Measurements from ENCODE around the gene GRIFIN. TPM values are rescaled to one million over a fixed set of nuclear protein-coding genes. Genes with fewer than 3 reads are reported as not detected.

The GRIFIN gene
- polyA plus RNA-seq, 1 of the 3 experiments (the other 2 are of a cell fraction) = not detected

GRCh38 chr7:2497065-2497464 is 20.9 kb upstream of the GRIFIN start:
- Histone ChIP-seq H3F3A (replicated peaks; ENCODE audit: insufficient read depth) (no peaks in the 10 kb centered on the region), H3K4me2 (no peak overlapping the region), H4K20me1 (ENCODE audit: insufficient read depth) (no peaks in the 10 kb centered on the region), H3K9me2 (no peaks in the 10 kb centered on the region), H3K4me1 (ENCODE audit: control insufficient read depth in 1 of 2, insufficient read depth in 2 of 2, low read depth in 1 of 2, low read length in 1 of 2) (peaks cover 10 to 28% of the 10 kb centered on the region in 2 experiments; a peak in 2 of 4 replicates), H2AFZ (ENCODE audit: low read depth) (no peak overlapping the region), H3K27me3 (ENCODE audit: insufficient read depth) (no peaks in the 10 kb centered on the region), H3K79me2 (ENCODE audit: insufficient read depth) (no peaks in the 10 kb centered on the region), H3K4me3 (ENCODE audit: low read depth in 2 of 2, low read length in 1 of 2) (no peak overlapping the region), H3K36me3 (replicated peaks in 1 of 2; ENCODE audit: control insufficient read depth in 1 of 2, insufficient read depth in 2 of 2, low read length in 1 of 2) (no peaks in the 10 kb centered on the region), H3K27ac (ENCODE audit: low read depth in 2 of 2, low read length in 1 of 2) (no peak overlapping the region), H3K9me3 (no peaks in the 10 kb centered on the region), H3K9ac (no peak overlapping the region)
- WGBS (ENCODE audit: low lambda C conversion rate) = 93% methylated on average over 3 of the region's 3 CpGs
- no peak for DNase-seq
- ChIA-PET CTCF (interaction anchor here (1.0 to 4.7 kb wide), 6 partner anchors 17 to 45 kb away, joined by 3 to 21 read pairs (median 4); no protein-coding TSS in a partner anchor), POLR2A (no interaction called here)
- TF ChIP-seq JUND (IDR thresholded peaks at IDR 0.05) = no peak
- TF ChIP-seq, protein P1, sequence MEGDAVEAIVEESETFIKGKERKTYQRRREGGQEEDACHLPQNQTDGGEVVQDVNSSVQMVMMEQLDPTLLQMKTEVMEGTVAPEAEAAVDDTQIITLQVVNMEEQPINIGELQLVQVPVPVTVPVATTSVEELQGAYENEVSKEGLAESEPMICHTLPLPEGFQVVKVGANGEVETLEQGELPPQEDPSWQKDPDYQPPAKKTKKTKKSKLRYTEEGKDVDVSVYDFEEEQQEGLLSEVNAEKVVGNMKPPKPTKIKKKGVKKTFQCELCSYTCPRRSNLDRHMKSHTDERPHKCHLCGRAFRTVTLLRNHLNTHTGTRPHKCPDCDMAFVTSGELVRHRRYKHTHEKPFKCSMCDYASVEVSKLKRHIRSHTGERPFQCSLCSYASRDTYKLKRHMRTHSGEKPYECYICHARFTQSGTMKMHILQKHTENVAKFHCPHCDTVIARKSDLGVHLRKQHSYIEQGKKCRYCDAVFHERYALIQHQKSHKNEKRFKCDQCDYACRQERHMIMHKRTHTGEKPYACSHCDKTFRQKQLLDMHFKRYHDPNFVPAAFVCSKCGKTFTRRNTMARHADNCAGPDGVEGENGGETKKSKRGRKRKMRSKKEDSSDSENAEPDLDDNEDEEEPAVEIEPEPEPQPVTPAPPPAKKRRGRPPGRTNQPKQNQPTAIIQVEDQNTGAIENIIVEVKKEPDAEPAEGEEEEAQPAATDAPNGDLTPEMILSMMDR (IDR thresholded peaks at IDR 0.05) = no peak
- TF ChIP-seq, protein P2, sequence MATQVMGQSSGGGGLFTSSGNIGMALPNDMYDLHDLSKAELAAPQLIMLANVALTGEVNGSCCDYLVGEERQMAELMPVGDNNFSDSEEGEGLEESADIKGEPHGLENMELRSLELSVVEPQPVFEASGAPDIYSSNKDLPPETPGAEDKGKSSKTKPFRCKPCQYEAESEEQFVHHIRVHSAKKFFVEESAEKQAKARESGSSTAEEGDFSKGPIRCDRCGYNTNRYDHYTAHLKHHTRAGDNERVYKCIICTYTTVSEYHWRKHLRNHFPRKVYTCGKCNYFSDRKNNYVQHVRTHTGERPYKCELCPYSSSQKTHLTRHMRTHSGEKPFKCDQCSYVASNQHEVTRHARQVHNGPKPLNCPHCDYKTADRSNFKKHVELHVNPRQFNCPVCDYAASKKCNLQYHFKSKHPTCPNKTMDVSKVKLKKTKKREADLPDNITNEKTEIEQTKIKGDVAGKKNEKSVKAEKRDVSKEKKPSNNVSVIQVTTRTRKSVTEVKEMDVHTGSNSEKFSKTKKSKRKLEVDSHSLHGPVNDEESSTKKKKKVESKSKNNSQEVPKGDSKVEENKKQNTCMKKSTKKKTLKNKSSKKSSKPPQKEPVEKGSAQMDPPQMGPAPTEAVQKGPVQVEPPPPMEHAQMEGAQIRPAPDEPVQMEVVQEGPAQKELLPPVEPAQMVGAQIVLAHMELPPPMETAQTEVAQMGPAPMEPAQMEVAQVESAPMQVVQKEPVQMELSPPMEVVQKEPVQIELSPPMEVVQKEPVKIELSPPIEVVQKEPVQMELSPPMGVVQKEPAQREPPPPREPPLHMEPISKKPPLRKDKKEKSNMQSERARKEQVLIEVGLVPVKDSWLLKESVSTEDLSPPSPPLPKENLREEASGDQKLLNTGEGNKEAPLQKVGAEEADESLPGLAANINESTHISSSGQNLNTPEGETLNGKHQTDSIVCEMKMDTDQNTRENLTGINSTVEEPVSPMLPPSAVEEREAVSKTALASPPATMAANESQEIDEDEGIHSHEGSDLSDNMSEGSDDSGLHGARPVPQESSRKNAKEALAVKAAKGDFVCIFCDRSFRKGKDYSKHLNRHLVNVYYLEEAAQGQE (IDR thresholded peaks at IDR 0.05; ENCODE audit: low read depth, low read length) = no peak
- no peak for TF ChIP-seq EZH2phosphoT487 (IDR thresholded peaks at IDR 0.05; ENCODE audit: borderline replicate concordance, low read depth)
- no peak for TF ChIP-seq RCOR1 (IDR thresholded peaks at IDR 0.05; ENCODE audit: low read length)
- TF ChIP-seq YY1 (IDR thresholded peaks at IDR 0.05; ENCODE audit: low read depth) = no peak
- no peak for TF ChIP-seq GATA2 (CRISPR knock-in tag; IDR thresholded peaks at IDR 0.05)

- H4K20me1 ChIP-seq (ENCODE audit: insufficient read depth) = no peaks in the 10 kb centered on the region
- POLR2A ChIA-PET = interaction anchor here (0.7 kb wide), 1 partner anchor 27 kb away, joined by 3 read pairs; no protein-coding TSS in a partner anchor
- no peaks in the 10 kb centered on the region for H3K9me2 ChIP-seq
- no peaks in the 10 kb centered on the region for H3K79me2 ChIP-seq (ENCODE audit: insufficient read depth)
- no peak overlapping the region for H3K4me2 ChIP-seq
- DNase-seq = no peak
- peaks cover 10 to 28% of the 10 kb centered on the region in 2 experiments; a peak in 2 of 4 replicates for H3K4me1 ChIP-seq (ENCODE audit: control insufficient read depth in 1 of 2, insufficient read depth in 2 of 2, low read depth in 1 of 2, low read length in 1 of 2)
- H3K9ac ChIP-seq = no peak overlapping the region
- 84% methylated on average over 8 of the region's 9 CpGs for WGBS (ENCODE audit: low lambda C conversion rate)
- no peaks in the 10 kb centered on the region for H3K27me3 ChIP-seq (ENCODE audit: insufficient read depth)
- H2AFZ ChIP-seq (ENCODE audit: low read depth) = no peak overlapping the region
- H3F3A ChIP-seq (replicated peaks; ENCODE audit: insufficient read depth) = no peaks in the 10 kb centered on the region
- no peak overlapping the region for H3K4me3 ChIP-seq (ENCODE audit: low read depth in 2 of 2, low read length in 1 of 2)
- CTCF ChIA-PET = interaction anchor here (1.0 to 4.7 kb wide), 4 partner anchors 16 to 27 kb away, joined by 3 to 21 read pairs (median 4); no protein-coding TSS in a partner anchor
- no peaks in the 10 kb centered on the region for H3K9me3 ChIP-seq
- H3K36me3 ChIP-seq (replicated peaks in 1 of 2; ENCODE audit: control insufficient read depth in 1 of 2, insufficient read depth in 2 of 2, low read length in 1 of 2) = no peaks in the 10 kb centered on the region
- H3K27ac ChIP-seq (ENCODE audit: low read depth in 2 of 2, low read length in 1 of 2) = peak overlapping the region in 1 of 2 experiments; percentile 76; a peak in 2 of 4 replicates
- TF ChIP-seq RCOR1 (IDR thresholded peaks at IDR 0.05; ENCODE audit: low read length) (no peak), CHD2 (IDR thresholded peaks at IDR 0.05; ENCODE audit: low read length, partially characterized antibody) (no peak), SIN3A (IDR thresholded peaks at IDR 0.05; ENCODE audit: borderline replicate concordance, low read depth, low read length) (no peak), EZH2phosphoT487 (IDR thresholded peaks at IDR 0.05; ENCODE audit: borderline replicate concordance, low read depth) (no peak), ELF1 (IDR thresholded peaks at IDR 0.05) (no peak), YY1 (IDR thresholded peaks at IDR 0.05; ENCODE audit: low read depth) (no peak), IRF3 (IDR thresholded peaks at IDR 0.05; ENCODE audit: low read depth, low read length) (no peak), GATA2 (CRISPR knock-in tag; IDR thresholded peaks at IDR 0.05) (no peak), MEF2A (IDR thresholded peaks at IDR 0.05; ENCODE audit: borderline replicate concordance, low read depth) (no peak)
- TF ChIP-seq, protein P1 (IDR thresholded peaks at IDR 0.05) = no peak
- TF ChIP-seq, protein P2 (IDR thresholded peaks at IDR 0.05; ENCODE audit: low read depth, low read length) = no peak
Measured at GRCh38 chr7:2496375-2496774, 20.2 kb upstream of the GRIFIN start.

Data from SK-N-SH (cell line).